HepG2 (cell line): Measurements from ENCODE around the gene ATG2A. TPM values are rescaled to one million over a fixed set of nuclear protein-coding genes. Genes with fewer than 3 reads are reported as not detected.

Source experiments
- ARID2 ChIP-seq: sonication (generic); formaldehyde crosslinking; IDR thresholded peaks from 2 replicates; pipeline ENCODE4 v1.8.1; 2022; ENCODE audit warnings: mild to moderate bottlenecking, missing genetic modification reagents, borderline replicate concordance
- ATF1 ChIP-seq: IDR thresholded peaks from 2 replicates; pipeline ENCODE4 v1.6.1; 2016; ENCODE audit warnings: mild to moderate bottlenecking, control low read depth
- CHD4 ChIP-seq: fragments of 200-600 bp; sonication (generic); IDR thresholded peaks from 2 replicates; pipeline ENCODE4 v1.7.0; 2017; ENCODE audit warnings: mild to moderate bottlenecking, low read length, borderline replicate concordance
- IKZF4 ChIP-seq: sonication (generic); formaldehyde crosslinking; IDR thresholded peaks from 2 replicates; pipeline ENCODE4 v1.5.1; 2020; ENCODE audit warnings: borderline replicate concordance, mild to moderate bottlenecking, low read depth, missing genetic modification reagents; ENCODE audit errors: not compliant biosample characterization
- ISL2 ChIP-seq: sonication (generic); formaldehyde crosslinking; IDR thresholded peaks from 2 replicates; pipeline ENCODE4 v1.5.0; 2020; ENCODE audit warnings: missing genetic modification reagents
- POGK ChIP-seq: sonication (generic); formaldehyde crosslinking; conservative IDR thresholded peaks from 2 replicates; pipeline ENCODE4 v1.8.0; 2022; ENCODE audit warnings: mild to moderate bottlenecking, moderate library complexity, missing genetic modification reagents
- RELA ChIP-seq: sonication (generic); formaldehyde crosslinking; IDR thresholded peaks from 2 replicates; pipeline ENCODE4 v1.4.0; 2020; ENCODE audit warnings: missing genetic modification reagents
- RFXAP ChIP-seq: sonication (generic); formaldehyde crosslinking; IDR thresholded peaks from 2 replicates; pipeline ENCODE4 v1.4.0; 2020; ENCODE audit warnings: missing genetic modification reagents, borderline replicate concordance
- SAP130 ChIP-seq: IDR thresholded peaks from 2 replicates; pipeline ENCODE4 v1.6.1; 2016; ENCODE audit warnings: low read depth
- TERF1 ChIP-seq: sonication (generic); formaldehyde crosslinking; IDR thresholded peaks from 2 replicates; pipeline ENCODE4 v1.8.0; 2022; ENCODE audit warnings: mild to moderate bottlenecking, missing genetic modification reagents, moderate library complexity
- WIZ ChIP-seq: sonication (generic); formaldehyde crosslinking; IDR thresholded peaks from 2 replicates; pipeline ENCODE4 v1.5.1; 2020; ENCODE audit warnings: mild to moderate bottlenecking, missing genetic modification reagents
- ZC3H4 ChIP-seq: sonication (generic); formaldehyde crosslinking; IDR thresholded peaks from 2 replicates; pipeline ENCODE4 v1.4.0; 2020; ENCODE audit warnings: missing genetic modification reagents, borderline replicate concordance
- ZNF513 ChIP-seq: sonication (generic); formaldehyde crosslinking; conservative IDR thresholded peaks from 2 replicates; pipeline ENCODE4 v1.5.0; 2020; ENCODE audit warnings: missing genetic modification reagents
- ZNF567 ChIP-seq: sonication (generic); formaldehyde crosslinking; IDR thresholded peaks from 2 replicates; pipeline ENCODE4 v1.8.1; 2023; ENCODE audit warnings: mild to moderate bottlenecking, missing genetic modification reagents, borderline replicate concordance
- ZNF570 ChIP-seq: sonication (generic); formaldehyde crosslinking; IDR thresholded peaks from 2 replicates; pipeline ENCODE4 v1.4.0; 2020; ENCODE audit warnings: mild to moderate bottlenecking, missing genetic modification reagents, borderline replicate concordance
- polyA plus RNA-seq, 8 experiments: library from polyadenylated mRNA; depleted of rRNA in 3 of 8; stranded (reverse) in 7 of 8; unstranded in 1 of 8; fragments of >200 nt; fragmentation: Illumina TruSeq in 4 of 8; extraction: Trizol in 4 of 8; gene quantifications; 2 replicates each; pipeline versions ENCODE4 v1.2.1 to v1.2.3, GENCODE V29; 2011 to 2016; ENCODE audit warnings: low read depth in 4 of 8, missing spikeins in 1 of 8, mixed read lengths in 1 of 8; ENCODE audit not compliant: insufficient read depth in 1 of 8
- total RNA-seq, 5 experiments: library from RNA; depleted of rRNA; stranded (reverse); fragments of >200 nt; fragmentation: Illumina TruSeq; extraction: Trizol; gene quantifications; 2 replicates each; pipeline ENCODE4 v1.2.3, GENCODE V29; 2016; ENCODE audit warnings: low read depth in 1 of 5
- TF ChIP-seq, protein P1 (sequence below): sonication (generic); formaldehyde crosslinking; IDR thresholded peaks from 2 replicates; pipeline ENCODE4 v1.8.1; 2023; ENCODE audit warnings: mild to moderate bottlenecking, missing genetic modification reagents, borderline replicate concordance
- TF ChIP-seq, protein P2 (sequence below): sonication (generic); formaldehyde crosslinking; IDR thresholded peaks from 2 replicates; pipeline ENCODE4 v1.8.1; 2023; ENCODE audit warnings: mild to moderate bottlenecking, moderate library complexity, missing genetic modification reagents
- TF ChIP-seq, protein P3 (sequence below), 2 experiments: sonication (generic) in 1 of 2; formaldehyde crosslinking in 1 of 2; IDR thresholded peaks; 2 replicates each; pipeline versions ENCODE4 v1.4.0 to v1.6.1; 2018 to 2020; ENCODE audit warnings: missing genetic modification reagents in 2 of 2, borderline replicate concordance in 1 of 2, low read depth in 1 of 2, mild to moderate bottlenecking in 1 of 2, missing biosample characterization in 1 of 2

Gene ATG2A
- total and polyA plus RNA-seq, 2 of the 13 experiments (the other 11 are each of a cell fraction or from before 2014, with no cell fraction given): 6.7 to 8.0 TPM

DNA sequence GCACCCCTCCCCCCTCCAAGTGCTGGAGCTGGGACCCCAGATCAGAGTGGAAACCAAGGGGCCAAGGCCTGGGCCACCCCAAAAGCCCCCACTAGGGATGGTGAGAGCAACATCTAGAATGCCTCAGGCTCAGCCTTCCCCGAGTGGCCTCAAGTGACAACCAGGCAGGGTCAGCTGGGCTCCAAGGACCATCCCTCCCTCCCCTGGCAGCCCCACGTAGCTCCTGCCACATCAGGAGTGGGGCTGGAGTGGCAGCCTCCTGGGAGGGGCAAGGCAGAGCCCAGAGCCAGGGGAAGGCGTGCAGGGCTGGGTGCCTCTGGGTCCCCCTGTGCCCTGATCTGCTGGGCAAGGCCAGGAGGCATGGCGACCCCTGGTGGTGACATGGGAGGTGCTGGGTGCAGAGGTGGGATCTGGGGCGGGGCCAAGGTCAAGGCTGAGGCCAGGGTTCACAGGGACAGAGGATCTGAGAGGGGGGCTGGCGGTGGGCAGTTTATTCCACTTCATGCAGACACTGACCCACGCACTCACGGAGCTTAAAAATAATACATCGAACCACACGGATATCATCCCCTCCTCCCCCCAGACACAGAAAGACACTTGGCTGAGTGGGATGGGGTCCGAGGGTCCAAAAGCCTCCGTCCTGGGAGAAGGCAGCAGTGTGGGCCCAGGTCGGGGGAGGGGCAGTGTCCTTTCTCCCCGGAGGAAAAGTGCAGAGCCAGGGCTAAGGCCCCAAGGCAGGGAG is 22.8 kb downstream of the ATG2A start (continued):
- no peak; the same call in 1 of the 2 replicates for TF ChIP-seq POGK (CRISPR knock-in tag)
- TF ChIP-seq, protein P1, sequence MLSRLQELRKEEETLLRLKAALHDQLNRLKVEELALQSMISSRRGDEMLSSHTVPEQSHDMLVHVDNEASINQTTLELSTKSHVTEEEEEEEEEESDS (CRISPR knock-in tag): peak; percentile 45; the same call in 1 of the 2 replicates
- TF ChIP-seq ZNF513: peak; percentile 35; the same call in 1 of the 2 replicates
- TF ChIP-seq CHD4: no peak
- TF ChIP-seq ARID2 (CRISPR knock-in tag): peak; percentile 45; the same call in 1 of the 2 replicates
- TF ChIP-seq WIZ (CRISPR knock-in tag): 0 out of 2 replicates have a peak, but pooled peaks have one; percentile 68
- TF ChIP-seq IKZF4: peak; percentile 52
- TF ChIP-seq TERF1 (CRISPR knock-in tag): 0 out of 2 replicates have a peak, but pooled peaks have one; percentile 41
- TF ChIP-seq, protein P2, sequence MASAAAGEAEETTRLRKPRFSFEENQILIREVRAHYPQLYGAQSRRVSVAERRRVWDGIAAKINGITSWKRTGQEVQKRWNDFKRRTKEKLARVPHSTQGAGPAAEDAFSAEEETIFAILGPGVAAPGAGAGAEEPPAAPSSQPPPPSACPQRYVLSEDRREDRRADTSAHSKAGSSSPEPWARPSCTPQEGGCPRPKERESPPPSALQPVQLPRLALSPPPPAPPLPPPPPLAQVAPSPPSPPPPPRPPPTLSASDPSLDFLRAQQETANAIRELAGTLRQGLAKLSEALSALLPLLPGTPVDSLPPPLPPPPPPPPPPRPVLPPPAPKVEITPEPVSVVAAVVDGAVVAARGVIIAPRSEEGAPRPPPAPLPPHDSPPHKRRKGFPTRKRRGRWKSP (CRISPR knock-in tag): no peak; the same call in 1 of the 2 replicates
- TF ChIP-seq RELA: no peak
- TF ChIP-seq ISL2 (CRISPR knock-in tag): no peak
- TF ChIP-seq ZC3H4 (CRISPR knock-in tag): peak; percentile 83; the same call in 1 of the 2 replicates
- TF ChIP-seq, protein P3, sequence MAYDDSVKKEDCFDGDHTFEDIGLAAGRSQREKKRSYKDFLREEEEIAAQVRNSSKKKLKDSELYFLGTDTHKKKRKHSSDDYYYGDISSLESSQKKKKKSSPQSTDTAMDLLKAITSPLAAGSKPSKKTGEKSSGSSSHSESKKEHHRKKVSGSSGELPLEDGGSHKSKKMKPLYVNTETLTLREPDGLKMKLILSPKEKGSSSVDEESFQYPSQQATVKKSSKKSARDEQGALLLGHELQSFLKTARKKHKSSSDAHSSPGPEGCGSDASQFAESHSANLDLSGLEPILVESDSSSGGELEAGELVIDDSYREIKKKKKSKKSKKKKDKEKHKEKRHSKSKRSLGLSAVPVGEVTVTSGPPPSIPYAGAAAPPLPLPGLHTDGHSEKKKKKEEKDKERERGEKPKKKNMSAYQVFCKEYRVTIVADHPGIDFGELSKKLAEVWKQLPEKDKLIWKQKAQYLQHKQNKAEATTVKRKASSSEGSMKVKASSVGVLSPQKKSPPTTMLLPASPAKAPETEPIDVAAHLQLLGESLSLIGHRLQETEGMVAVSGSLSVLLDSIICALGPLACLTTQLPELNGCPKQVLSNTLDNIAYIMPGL (CRISPR knock-in tag; IDR thresholded peaks at IDR 0.05; ENCODE audit: borderline replicate concordance in 1 of 2, low read depth in 1 of 2): peak; percentile 94
- no peak for TF ChIP-seq ATF1
- peak; percentile 89; the same call in 1 of the 2 replicates for TF ChIP-seq SAP130 (CRISPR knock-in tag)
- no peak for TF ChIP-seq ZNF567
- no peak for TF ChIP-seq ZNF570 (CRISPR knock-in tag)
- TF ChIP-seq RFXAP (CRISPR knock-in tag): peak; percentile 48; the same call in 1 of the 2 replicates
